GM23338 (cell line): ENCODE measurements around the gene DMD.

Experiments
- CTCF ChIP-seq, 2 experiments: fragments of 200-600 bp in 1 of 2; sonication (generic) in 1 of 2; conservative IDR thresholded peaks; 2 replicates each; pipeline versions ENCODE4 v1.5.1 to v1.6.1; 2016 to 2017; ENCODE audit warnings: antibody characterized with exemption in 2 of 2, low read depth in 2 of 2, mild to moderate bottlenecking in 2 of 2, moderate library complexity in 1 of 2
- EZH2 ChIP-seq: fragments of 200-600 bp; sonication (generic); IDR thresholded peaks from one replicate; pipeline ENCODE4 v1.8.0; 2017; ENCODE audit warnings: antibody characterized with exemption, mild to moderate bottlenecking, low read depth; ENCODE audit not compliant: unreplicated experiment
- JUNB ChIP-seq: IDR thresholded peaks from one replicate; pipeline ENCODE4 v1.6.1; 2016; ENCODE audit warnings: antibody characterized with exemption; ENCODE audit not compliant: unreplicated experiment
- POLR2AphosphoS5 ChIP-seq: IDR thresholded peaks from 2 replicates; pipeline ENCODE4 v1.6.1; 2016; ENCODE audit warnings: antibody characterized with exemption, low read depth
- REST ChIP-seq: IDR thresholded peaks from one replicate; pipeline ENCODE4 v1.6.1; 2018; ENCODE audit warnings: antibody characterized with exemption; ENCODE audit not compliant: unreplicated experiment
- ZNF462 ChIP-seq: fragments of 250-450 bp; sonication (Bioruptor Pico); IDR thresholded peaks from 2 replicates; pipeline ENCODE4 v1.5.0; 2020; ENCODE audit warnings: mild to moderate bottlenecking, moderate library complexity

GRCh38 chrX:31747411-31747810, 1463.9 kb downstream of the DMD start:
- TF ChIP-seq CTCF (conservative IDR thresholded peaks at IDR 0.05; ENCODE audit: low read depth in 2 of 2) (no peak), REST (no peak), JUNB (no peak), POLR2AphosphoS5 (no peak), EZH2 (no peak), ZNF462 (no peak)
